ENCODE results near the gene ZSWIM3.
"Not testable (repeated sequence)": the region's sequence is repeated elsewhere in the genome, so short reads cannot be mapped to it uniquely, and the experiment has no call there.

ZSWIM3 gene

DNA sequence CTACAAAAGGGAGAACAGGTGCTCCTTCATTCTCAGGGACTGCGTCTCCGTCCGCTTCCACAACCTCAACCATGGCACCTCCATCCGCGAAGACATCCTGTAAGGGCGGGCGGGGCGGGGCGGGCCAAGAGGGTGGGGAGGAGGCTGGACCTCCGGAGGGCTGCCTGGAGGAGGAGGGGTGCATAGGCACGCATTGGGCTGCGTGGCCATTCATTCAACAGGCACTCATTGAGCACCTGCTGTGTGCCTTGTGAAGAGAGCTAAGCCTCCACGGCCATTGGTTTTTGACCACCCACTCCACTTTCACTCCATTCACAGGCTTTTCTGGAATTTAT, 435 bp downstream of the ZSWIM3 start:
- FAIRE-seq (no peak), DNase-seq (ENCODE audit: extremely low spot score, insufficient read length, low read depth) (peak; percentile 56)

DNA sequence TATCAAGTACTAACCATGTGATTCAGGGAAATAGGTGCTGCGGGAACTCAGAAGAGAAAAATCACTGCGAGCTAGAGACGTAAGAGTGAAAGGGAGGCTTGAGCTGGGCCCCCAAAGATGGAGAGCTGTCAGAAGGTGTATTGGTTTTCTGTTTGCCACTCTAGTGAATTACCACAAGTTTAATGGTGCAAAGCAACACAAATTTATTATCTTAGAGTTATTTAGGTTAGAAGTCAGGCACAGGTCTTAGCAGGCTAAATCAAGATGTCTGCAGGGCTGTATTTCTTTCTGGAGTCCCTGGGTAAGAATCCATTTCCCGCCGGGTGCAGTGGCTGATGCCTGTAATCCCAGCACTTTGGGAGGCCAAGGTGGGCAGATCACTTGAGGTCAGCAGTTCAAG, 2.5 kb downstream of the ZSWIM3 start:
- DNase-seq (ENCODE audit: extremely low spot score, insufficient read length, low read depth) (no peak), FAIRE-seq (no peak)

DNA sequence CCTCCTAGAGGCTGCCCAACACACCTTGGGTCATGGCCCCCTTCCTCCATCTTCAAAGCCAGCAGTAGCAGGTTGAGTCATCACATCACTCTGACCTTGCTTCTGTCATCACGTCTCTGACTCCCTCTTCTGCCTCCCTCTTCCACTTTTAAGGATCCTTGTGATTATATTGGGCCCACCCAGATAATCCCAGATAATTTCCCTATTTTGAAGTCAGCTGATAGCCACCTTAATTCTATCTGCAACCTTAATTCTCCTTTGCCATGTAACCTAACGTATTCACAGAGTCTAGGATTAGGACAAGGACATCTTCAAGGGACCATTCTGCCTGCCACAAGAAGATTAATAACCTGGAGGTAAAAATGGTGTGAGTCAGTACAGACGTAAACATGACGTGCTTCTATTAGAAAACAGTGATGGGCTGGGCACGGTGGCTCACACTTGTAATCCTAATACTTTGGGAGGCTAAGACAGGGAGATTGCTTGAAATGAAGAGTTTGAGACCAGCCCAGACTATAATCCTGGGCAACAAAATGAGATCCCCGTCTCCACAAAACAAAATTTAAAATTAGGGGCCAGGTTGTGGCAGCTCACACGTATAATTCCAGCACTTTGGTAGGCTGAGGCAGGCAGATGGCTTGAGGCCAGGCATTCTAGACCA, 3.3 kb downstream of the ZSWIM3 start:
- no peak for FAIRE-seq
- DNase-seq (ENCODE audit: extremely low spot score, insufficient read length, low read depth), result no peak

DNA sequence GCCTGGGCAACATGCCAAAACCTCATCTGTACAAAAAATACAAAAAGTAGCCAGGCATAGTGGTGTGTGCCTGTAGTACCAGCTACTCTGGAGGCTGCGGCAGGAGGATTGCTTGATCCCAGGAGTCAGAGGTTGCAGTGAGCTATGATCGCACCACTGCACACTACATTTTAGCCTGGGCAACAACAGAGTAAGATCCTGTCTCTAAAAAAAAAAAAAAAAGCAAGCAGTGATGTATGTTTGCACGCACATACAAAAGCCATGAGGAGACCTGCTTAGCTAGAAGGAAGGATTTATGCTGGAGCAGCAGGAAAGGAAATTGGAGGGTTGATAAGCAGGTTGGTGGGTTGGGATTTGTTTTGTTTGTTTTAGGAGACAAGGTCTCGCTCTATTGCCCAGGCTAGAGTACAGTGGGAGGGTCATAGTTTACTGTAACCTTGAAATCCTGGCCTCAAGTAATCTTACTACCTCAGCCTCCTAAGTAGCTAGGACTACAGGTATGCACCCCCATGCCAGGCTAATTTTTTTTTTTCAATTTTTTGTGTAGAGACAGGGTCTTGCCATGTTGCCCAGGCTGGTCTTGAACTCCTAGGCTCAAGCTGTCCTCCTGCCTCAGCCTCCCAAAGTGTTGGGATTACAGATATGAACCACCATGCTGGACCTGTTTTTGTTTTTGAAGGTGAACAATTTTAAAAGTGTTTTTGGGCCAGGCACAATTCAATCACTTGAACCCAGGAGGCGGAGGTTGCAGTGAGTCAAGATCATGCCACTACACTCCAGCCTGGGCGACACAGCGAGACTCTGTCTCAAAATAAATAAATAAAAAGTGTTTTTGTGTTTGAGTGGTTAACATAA, 4.0 kb downstream of the ZSWIM3 start:
- FAIRE-seq, result no peak
- DNase-seq (ENCODE audit: extremely low spot score, insufficient read length, low read depth), result no peak

GRCh38 chr20:45863543-45864470, 6.4 kb downstream of the ZSWIM3 start:
- FAIRE-seq (no peak), DNase-seq (ENCODE audit: extremely low spot score, insufficient read length, low read depth) (no peak)

GRCh38 chr20:45866454-45866853, 9.0 kb downstream of the ZSWIM3 start:
- no peak for DNase-seq (ENCODE audit: extremely low spot score, insufficient read length, low read depth)
- no peak for FAIRE-seq

- DNase-seq (ENCODE audit: extremely low spot score, insufficient read length, low read depth) (no peak), FAIRE-seq (no peak)
Measured at GRCh38 chr20:45867136-45867818, 9.9 kb downstream of the ZSWIM3 start.

- FAIRE-seq, result no peak
Measured at GRCh38 chr20:45867819-45868176, 10.4 kb downstream of the ZSWIM3 start.

GRCh38 chr20:45872626-45873025, 15.2 kb downstream of the ZSWIM3 start:
- FAIRE-seq, result no peak
- DNase-seq (ENCODE audit: extremely low spot score, insufficient read length, low read depth), result no peak

More at GRCh38 chr20:45867819-45868176, 10.4 kb downstream of the ZSWIM3 start:
- no peak for DNase-seq (ENCODE audit: extremely low spot score, insufficient read length, low read depth)

DNA sequence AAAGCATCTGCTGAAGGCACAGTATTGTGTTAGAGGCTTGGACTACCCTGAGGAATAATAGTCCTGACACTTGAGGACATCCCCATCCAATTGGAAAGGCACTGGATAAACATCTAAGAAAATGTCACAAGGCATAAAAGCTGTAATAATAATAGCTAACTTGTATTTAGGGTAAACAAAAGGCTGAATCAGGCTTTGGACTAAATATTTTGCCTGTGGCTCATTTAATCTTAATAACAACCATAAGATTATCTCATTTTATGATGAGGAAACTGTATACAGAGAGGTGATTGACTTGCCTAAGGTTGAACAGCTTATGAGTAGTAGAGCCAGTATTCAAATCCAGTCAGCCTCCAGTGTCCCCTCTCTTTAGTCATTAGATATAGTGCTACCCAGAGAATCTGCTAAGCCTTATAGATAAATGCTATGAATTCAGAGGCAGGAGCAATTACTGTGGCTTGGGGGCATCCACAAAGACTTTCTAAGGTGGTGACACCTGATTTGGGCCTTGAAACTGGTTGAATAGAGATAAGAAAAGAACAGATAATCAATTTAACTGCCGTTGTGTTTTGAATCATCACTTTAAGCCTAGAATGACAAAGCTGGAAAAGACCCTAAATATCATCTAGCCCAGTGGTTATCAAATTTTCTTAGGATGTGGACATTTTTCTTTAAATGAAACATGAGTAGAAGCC, 16.1 kb downstream of the ZSWIM3 start:
- FAIRE-seq (no peak), DNase-seq (ENCODE audit: extremely low spot score, insufficient read length, low read depth) (no peak)

GRCh38 chr20:45874104-45874481, 16.7 kb downstream of the ZSWIM3 start:
- not testable (repeated sequence) for DNase-seq (ENCODE audit: extremely low spot score, insufficient read length, low read depth); FAIRE-seq

DNA sequence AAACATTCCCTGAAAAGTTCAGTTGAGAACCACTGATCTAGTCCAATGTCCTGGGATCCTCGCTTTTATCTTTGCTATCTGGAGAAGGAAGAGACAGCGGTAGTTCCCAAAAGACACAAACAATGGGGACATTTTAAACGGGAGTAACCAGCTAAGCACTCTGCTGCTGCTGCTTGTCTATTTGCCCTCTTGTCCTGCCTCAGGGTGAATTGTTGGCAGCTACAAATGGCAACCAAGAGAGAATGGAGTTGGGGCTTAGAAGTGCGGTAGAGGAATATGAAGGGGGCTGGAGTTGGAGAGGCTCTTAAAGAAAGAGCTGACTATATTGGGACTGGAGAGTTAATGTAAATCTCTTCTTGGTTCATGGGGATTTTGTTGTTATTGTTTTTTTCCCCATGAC, 17.2 kb downstream of the ZSWIM3 start:
- DNase-seq (ENCODE audit: extremely low spot score, insufficient read length, low read depth), result no peak
- no peak for FAIRE-seq

DNA sequence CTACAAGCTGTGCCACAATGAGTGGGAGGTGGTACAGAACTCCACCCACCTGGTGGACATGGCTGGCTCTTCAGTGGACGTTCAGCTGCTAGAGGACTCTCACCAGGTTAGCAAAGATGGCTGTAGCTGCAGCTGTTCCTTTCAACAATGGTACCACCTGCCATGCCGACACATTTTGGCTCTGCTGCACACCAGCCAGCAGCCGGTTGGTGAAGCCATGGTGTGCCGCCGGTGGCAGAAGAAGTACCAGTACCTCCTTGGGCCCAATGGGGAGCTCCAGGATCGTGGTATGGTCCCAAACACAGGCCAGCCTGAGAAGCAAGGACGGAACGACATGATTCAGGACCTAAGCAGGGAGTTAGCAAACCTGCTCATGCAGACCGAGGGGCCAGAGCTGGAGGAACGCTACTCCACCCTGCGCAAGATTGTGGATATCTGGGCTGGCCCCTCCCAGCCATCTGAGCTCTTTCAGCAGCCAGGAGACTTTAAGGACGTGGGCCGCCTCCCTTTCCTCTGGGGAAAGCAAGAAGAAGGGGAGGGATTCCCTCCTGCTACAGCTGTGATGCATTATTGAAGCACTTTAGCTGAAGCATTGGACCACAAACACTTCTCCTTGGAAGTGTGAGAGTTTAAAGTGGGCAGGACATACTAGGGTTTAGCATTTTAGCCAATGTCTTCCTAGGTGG, 20.8 kb downstream of the ZSWIM3 start:
- FAIRE-seq, result no peak
- DNase-seq (ENCODE audit: extremely low spot score, insufficient read length, low read depth), result no peak

GRCh38 chr20:45880988-45881788, 23.8 kb downstream of the ZSWIM3 start, which contains the start of gene ZSWIM1:
ZSWIM1 (plus strand) TSS chr20:45881227; CDS start chr20:45882593, 1,366 bp downstream.
- DNase-seq (ENCODE audit: extremely low spot score, insufficient read length, low read depth) (peak; percentile 93), FAIRE-seq (peak; percentile 98)

DNA sequence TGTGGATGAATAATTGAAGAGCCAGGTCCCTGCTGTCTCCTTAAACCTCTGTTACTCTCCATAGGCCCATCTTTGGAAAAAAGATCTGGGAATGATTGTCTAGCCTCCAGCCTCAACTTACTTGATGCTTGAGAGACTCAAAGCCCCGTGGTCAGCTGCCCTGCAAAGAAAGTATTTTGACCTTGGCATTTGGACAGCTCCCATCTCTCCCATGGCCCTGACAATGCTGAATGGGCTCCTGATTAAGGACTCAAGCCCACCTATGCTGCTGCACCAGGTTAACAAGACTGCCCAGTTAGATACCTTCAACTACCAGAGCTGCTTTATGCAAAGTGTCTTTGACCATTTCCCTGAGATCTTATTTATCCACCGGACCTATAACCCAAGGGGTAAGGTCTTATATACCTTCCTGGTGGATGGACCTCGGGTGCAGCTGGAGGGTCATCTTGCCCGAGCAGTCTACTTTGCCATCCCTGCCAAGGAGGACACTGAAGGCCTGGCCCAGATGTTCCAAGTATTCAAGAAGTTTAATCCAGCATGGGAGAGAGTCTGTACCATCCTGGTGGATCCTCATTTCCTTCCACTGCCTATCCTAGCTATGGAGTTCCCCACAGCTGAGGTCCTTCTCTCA, 25.2 kb downstream of the ZSWIM3 start:
- no peak for FAIRE-seq
- no peak for DNase-seq (ENCODE audit: extremely low spot score, insufficient read length, low read depth)

DNA sequence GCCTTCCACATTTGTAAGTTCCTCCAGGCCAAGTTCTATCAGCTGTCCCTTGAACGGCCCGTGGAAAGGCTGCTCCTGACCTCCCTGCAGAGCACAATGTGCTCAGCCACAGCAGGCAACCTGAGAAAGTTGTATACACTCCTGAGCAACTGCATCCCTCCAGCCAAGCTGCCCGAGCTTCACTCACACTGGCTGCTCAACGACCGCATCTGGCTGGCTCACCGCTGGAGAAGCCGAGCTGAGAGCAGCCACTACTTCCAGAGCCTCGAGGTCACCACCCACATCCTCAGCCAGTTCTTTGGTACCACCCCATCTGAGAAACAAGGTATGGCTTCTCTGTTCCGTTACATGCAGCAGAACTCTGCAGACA, 25.7 kb downstream of the ZSWIM3 start:
- FAIRE-seq (no peak), DNase-seq (ENCODE audit: extremely low spot score, insufficient read length, low read depth) (no peak)

GRCh38 chr20:45886590-45887345, 29.4 kb downstream of the ZSWIM3 start:
- no peak for FAIRE-seq
- DNase-seq (ENCODE audit: extremely low spot score, insufficient read length, low read depth), result no peak
